Peyer's patch (tissue), 4 donors: ENCODE results near the gene GOLGA6D. TPM values are rescaled to one million over a fixed set of nuclear protein-coding genes. Genes with fewer than 3 reads are reported as not detected.
A peak's percentile ranks its signal among the peaks of the same experiment; 100 is the strongest.
"Not testable (repeated sequence)": the region's sequence is repeated elsewhere in the genome, so short reads cannot be mapped to it uniquely, and the experiment has no call there.

Experiments
- DNase-seq, 3 donors: peaks; one replicate each; pipeline ENCODE4 v3.0.0-alpha.2; 2017 to 2019
- H3K27ac ChIP-seq, 4 donors: fragments of 200-600 bp; sonication (generic); one replicate each; pipeline ENCODE4 v1.5.1; 2016 to 2019
- H3K27me3 ChIP-seq, 2 donors: fragments of 200-600 bp; sonication (generic); one replicate each; pipeline ENCODE4 v1.5.1; 2019
- H3K36me3 ChIP-seq, 3 donors: fragments of 200-600 bp; sonication (generic); one replicate each; pipeline ENCODE4 v1.5.1; 2016 to 2019
- H3K4me1 ChIP-seq, 4 donors: fragments of 200-600 bp; sonication (generic); one replicate each; pipeline ENCODE4 v1.5.1; 2016 to 2019
- H3K4me3 ChIP-seq, 4 donors: fragments of 200-600 bp; sonication (generic); 1 replicate in 3 of 4; 2 replicates in 1 of 4; pipeline ENCODE4 v1.5.1; 2016 to 2019; ENCODE audit warnings: mild to moderate bottlenecking in 1 of 4
- H3K9me3 ChIP-seq, 4 donors: fragments of 200-600 bp; sonication (generic); one replicate each; pipeline ENCODE4 v1.5.1; 2016 to 2019; ENCODE audit warnings: mild to moderate bottlenecking in 1 of 4
- POLR2A ChIP-seq, 2 donors: fragments of 450-650 bp; IDR thresholded peaks; one replicate each; pipeline ENCODE4 v1.5.1; 2017; ENCODE audit warnings: antibody characterized with exemption in 2 of 2, mild to moderate bottlenecking in 2 of 2, moderate library complexity in 2 of 2
- total RNA-seq, 4 donors: library from RNA; depleted of rRNA; stranded (reverse); fragments of >200 nt; gene quantifications; one replicate each; pipeline ENCODE4 v1.1.0, GENCODE V29; 2016
- TF ChIP-seq, protein P1 (sequence below), 6 experiments: fragments of 450-650 bp in 4 of 6; fragments of 200-600 bp in 2 of 6; sonication (generic) in 1 of 6; IDR thresholded peaks; one replicate each; pipeline ENCODE4 v1.5.1; 2017 to 2019; ENCODE audit warnings: antibody characterized with exemption in 6 of 6, mild to moderate bottlenecking in 3 of 6, moderate library complexity in 1 of 6

The GOLGA6D gene
- total RNA-seq, 4 donors from 2014 or later = not detected

DNA sequence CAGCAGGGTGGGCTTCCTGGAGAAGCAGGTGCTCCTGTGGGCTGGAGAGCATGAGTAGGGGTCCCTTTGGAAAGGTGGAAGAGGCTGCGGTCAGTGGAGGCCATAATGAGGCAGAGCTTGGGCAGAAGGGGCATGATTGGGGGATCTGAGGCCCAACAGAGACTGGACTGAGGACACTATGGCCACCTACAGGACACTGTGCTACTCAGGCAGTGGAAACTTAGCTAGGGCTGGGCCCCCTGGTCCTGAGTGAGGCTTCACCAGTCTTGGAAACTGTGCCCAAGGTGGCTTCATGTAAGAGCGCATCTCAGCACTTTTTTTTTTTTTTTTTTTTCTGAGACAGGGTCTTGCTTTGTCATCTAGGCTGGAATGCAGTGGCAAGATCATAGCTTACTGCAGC lies 46.9 kb downstream of the GOLGA6D start:
- Histone ChIP-seq H3K27ac (no peak overlapping the region), H3K36me3 (no peaks in the 10 kb centered on the region), H3K4me3 (no peak overlapping the region), H3K9me3 (no peaks in the 10 kb centered on the region), H3K4me1 (no peaks in the 10 kb centered on the region), H3K27me3 (no peaks in the 10 kb centered on the region)
- no peak for TF ChIP-seq POLR2A (IDR thresholded peaks at IDR 0.05)
- TF ChIP-seq, protein P1, sequence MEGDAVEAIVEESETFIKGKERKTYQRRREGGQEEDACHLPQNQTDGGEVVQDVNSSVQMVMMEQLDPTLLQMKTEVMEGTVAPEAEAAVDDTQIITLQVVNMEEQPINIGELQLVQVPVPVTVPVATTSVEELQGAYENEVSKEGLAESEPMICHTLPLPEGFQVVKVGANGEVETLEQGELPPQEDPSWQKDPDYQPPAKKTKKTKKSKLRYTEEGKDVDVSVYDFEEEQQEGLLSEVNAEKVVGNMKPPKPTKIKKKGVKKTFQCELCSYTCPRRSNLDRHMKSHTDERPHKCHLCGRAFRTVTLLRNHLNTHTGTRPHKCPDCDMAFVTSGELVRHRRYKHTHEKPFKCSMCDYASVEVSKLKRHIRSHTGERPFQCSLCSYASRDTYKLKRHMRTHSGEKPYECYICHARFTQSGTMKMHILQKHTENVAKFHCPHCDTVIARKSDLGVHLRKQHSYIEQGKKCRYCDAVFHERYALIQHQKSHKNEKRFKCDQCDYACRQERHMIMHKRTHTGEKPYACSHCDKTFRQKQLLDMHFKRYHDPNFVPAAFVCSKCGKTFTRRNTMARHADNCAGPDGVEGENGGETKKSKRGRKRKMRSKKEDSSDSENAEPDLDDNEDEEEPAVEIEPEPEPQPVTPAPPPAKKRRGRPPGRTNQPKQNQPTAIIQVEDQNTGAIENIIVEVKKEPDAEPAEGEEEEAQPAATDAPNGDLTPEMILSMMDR (IDR thresholded peaks at IDR 0.05) = no peak
- DNase-seq = no peak

DNA sequence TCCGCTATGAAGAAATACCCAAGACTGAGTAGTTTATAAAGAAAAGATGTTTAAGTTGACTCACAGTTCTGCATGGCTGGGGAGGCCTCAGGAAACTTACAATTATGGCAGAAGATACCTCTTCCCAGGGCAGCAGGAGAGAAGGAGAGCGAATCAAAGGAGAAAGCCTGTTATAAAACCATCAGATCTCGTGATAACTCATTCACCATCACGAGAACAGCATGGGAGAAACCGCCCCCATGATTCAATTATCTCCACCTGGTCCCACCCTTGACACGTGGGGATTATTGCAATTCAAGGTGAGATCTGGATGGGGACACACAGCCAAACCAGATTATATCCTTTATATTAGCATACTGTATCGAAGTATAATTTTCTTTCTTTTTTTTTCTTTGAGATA lies 49.5 kb downstream of the GOLGA6D start:
- not testable (repeated sequence) for H3K4me1 ChIP-seq, DNase-seq, H3K27me3 ChIP-seq, H3K36me3 ChIP-seq, H3K9me3 ChIP-seq, H3K4me3 ChIP-seq, H3K27ac ChIP-seq

DNA sequence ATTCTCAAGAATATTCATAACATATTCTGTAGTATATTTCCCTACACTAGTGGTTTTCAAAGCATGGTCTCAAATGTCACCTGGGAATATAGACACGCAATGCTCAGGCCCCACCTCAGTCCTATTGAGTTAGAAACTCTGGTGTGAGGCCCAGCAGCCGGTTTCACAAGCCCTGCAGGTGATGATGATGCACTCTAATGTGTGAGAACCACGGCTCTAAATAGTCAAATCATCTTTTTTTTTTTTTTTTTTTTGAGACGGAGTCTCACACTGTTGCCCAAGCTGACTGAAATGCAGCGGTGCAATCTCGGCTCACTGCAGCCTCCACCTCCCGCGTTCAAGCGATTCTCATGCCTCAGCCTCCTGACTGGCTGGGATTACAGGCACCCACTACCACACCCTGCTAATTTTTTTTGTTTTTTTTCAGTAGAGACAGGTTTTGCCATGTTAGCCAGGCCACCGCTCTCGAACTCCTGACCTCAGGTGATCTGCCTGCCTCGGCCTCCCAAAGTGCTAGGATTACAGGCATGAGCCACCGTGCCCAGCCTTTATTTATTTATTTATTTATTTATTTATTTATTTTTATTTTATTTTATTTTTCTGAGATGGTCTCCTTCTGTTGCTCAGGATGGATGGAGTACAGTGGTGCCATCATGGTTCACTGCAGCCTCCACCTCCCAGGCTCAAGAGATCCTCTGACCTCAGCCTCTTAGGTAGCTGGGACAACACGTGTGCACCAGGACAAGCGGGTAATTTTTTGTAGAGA lies 51.2 kb downstream of the GOLGA6D start:
- not testable (repeated sequence) for H3K4me3 ChIP-seq, H3K27me3 ChIP-seq, DNase-seq, H3K9me3 ChIP-seq, H3K36me3 ChIP-seq, H3K27ac ChIP-seq
- peaks cover 0 to 10% (median 2%) of the 10 kb centered on the region in 4 donors for H3K4me1 ChIP-seq

DNA sequence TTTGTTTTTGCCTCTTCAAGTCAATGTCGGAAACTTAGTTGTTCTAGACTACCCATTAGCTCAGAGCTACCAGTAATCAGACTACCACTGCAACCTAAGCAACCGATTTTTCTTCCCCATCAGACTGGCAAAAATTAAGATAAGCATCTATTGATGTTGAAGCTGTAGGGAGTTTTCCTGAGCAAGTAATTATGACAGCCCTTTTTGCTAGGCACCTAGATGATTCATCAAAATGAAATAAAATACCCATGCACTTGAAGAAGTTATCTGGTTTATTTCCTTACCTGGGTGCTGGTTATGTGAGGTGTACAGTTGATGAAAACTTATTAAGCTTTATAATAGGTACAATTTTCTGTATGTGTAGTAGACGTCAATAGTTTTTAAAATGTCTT lies 52.7 kb downstream of the GOLGA6D start:
- no peaks in the 10 kb centered on the region for H3K9me3 ChIP-seq
- TF ChIP-seq POLR2A (IDR thresholded peaks at IDR 0.05) = no peak
- TF ChIP-seq, protein P1 (IDR thresholded peaks at IDR 0.05) = peak in 1 of 6 experiments; percentile 1
- H3K4me1 ChIP-seq = peaks cover 0 to 10% (median 2%) of the 10 kb centered on the region in 4 donors
- no peak for DNase-seq
- peak overlapping the region in 2 of 4 donors; percentile 62 to 80 for H3K27ac ChIP-seq
- H3K36me3 ChIP-seq = peaks cover 0 to 16% (median 0%) of the 10 kb centered on the region in 3 donors
- H3K4me3 ChIP-seq = peak overlapping the region; percentile 75 to 91 (median 80)
- no peaks in the 10 kb centered on the region for H3K27me3 ChIP-seq

DNA sequence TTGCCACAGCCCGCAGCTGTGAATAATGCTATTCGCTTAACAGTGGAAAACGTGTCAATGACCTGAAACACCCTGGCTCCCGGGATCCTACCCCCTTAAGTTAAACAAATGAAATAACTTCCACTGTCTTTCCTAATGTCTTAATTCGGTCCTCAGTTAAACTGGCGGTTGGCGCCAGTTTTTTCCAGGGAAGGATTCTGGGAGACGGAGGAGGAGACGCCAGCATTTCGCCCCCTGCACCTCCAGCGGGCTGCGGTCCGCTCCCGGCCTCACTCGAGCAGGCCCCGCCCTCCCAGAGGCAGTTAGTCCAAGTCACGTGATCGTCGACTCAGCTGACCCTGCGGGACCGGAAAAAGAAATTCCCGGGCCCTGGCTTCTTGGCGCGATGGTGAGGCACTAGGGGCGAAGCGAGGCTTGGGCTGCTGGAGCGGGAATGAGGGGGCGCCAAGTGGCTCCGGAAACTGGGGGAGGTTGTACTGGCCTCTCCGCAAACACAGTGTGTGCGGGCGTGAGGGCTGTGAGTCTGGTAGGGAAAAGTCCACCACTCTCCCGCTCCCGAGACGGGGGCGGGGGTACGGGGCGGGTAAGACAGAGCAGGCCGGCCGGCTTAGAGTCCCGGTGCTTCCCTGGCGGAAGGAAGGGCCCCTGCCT lies 53.2 kb downstream of the GOLGA6D start, which contains the start of gene COMMD4:
Gene COMMD4 (plus strand): TSS at position 359 of the 651 bp plus-strand sequence. CDS start 27 bp downstream, at position 386.
- peak; percentile 92 to 97 (median 95) for DNase-seq
- Histone ChIP-seq H3K9me3 (no peaks in the 10 kb centered on the region), H3K27me3 (no peaks in the 10 kb centered on the region), H3K36me3 (peaks cover 0 to 18% (median 0%) of the 10 kb centered on the region in 3 donors), H3K27ac (peak within 1 kb of the TSS; percentile 47 to 80 (median 61)), H3K4me1 (peaks cover 0 to 10% (median 2%) of the 10 kb centered on the region in 4 donors), H3K4me3 (peak within 1 kb of the TSS; percentile 75 to 91 (median 80))
- TF ChIP-seq POLR2A (IDR thresholded peaks at IDR 0.05) = peak in 1 of 2 donors; percentile 32
- TF ChIP-seq, protein P1 (IDR thresholded peaks at IDR 0.05) = no peak

DNA sequence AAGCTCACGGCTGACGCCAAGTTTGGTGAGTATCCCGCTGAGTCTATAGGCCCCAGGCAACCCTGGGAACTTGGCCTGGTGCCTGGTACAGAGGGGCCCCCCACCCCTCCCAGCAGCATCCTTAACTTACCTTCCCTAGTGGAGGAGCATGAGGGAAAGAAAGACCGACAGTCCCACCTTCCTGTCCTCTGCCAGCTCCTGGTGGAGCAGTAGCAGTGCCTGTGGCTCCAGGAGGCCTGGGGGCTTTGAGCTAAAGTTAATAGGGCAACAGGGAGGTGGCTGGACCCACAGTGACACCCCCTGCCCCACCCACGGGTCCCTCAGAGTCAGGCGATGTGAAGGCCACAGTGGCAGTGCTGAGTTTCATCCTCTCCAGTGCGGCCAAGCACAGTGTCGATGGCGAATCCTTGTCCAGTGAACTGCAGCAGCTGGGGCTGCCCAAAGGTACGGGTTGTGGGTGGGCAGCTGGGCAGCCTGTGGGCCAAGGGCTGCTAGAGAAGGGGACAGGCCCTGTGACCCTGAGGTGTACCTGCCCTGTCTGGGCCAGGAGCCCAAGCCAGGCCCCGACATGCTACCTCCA lies 56.1 kb downstream of the GOLGA6D start:
- Histone ChIP-seq H3K27ac (no peak overlapping the region), H3K27me3 (no peaks in the 10 kb centered on the region), H3K4me3 (no peak overlapping the region), H3K9me3 (no peaks in the 10 kb centered on the region), H3K4me1 (peaks cover 0 to 10% (median 2%) of the 10 kb centered on the region in 4 donors), H3K36me3 (peaks cover 0 to 25% (median 0%) of the 10 kb centered on the region in 3 donors)
- no peak for DNase-seq
- TF ChIP-seq POLR2A (IDR thresholded peaks at IDR 0.05) = no peak
- TF ChIP-seq, protein P1 (IDR thresholded peaks at IDR 0.05) = no peak
